Inferior parietal cortex (tissue), 1 donor: ENCODE data around the gene RNU6-9.
"Not testable (repeated sequence)": the region's sequence is repeated elsewhere in the genome, so short reads cannot be mapped to it uniquely, and the experiment has no call there.

ENCODE experiments used
- DNase-seq: peaks from one replicate; pipeline ENCODE4 v3.0.0-alpha.2; 2016; ENCODE audit errors: extremely low spot score

The RNU6-9 gene

DNA sequence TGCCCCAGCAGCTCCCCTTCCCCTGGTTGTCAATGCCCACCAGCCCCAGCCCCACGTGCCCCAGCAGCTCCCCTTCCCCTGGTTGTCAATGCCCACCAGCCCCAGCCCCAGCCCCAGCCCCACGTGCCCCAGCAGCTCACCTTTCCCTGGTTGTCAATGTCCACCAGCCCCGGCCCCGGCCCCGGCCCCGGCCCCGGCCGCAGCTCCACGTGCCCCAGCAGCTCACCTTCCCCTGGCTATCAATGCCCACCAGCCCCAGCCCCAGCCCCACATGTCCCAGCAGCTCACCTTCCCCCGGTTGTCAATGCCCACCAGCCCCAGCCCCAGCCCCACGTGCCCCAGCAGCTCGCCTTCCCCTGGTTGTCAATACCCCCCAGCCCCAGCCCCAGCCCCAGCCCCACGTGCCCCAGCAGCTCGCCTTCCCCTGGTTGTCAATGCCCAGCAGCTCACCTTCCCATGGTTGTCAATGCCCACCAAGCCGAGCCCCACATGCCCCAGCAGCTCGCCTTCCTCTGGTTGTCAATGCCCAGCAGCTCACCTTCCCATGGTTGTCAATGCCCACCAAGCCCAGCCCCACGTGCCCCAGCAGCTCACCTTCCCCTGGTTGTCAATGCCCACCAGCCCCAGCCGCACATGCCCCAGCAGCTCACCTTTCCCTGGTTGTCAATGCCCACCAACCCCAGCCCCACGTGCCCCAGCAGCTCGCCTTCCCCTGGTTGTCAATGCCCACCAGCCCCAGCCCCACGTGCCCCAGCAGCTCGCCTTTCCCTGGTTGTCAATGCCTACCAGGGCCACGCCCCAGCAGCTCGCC, 14.3 kb upstream of the RNU6-9 start:
- not testable (repeated sequence) for DNase-seq

DNA sequence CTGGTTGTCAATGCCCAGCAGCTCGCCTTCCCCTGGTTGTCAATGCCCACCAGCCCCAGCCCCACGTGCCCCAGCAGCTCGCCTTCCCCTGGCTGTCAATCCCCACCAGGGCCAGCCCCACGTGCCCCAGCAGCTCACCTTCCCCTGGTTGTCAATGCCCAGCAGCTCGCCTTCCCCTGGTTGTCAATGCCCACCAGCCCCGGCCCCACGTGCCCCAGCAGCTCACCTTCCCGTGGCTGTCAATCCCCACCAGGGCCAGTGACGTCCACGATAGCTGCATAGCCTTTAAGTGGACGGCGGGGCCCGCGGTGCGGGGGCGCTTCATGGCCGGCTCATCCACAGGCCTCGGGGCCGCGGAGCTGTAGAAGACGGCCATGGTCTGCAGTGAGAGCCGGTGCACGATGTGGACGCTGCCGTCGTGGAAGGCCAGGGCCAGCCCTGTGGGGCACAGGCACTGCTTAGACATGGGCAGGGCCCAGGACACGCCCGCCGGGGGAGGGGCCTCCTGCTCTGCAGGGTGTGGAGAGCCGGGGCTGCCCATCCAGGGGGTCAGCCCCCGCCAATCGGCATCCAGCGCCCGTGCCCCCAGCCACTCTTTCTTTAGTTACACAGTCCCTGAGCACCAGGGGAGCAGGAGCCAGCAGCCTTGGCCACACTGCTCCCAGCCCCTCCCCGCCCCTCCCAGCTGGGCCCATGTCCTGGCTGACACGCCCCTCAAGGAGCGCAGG, 13.4 kb upstream of the RNU6-9 start:
- DNase-seq: no peak

DNA sequence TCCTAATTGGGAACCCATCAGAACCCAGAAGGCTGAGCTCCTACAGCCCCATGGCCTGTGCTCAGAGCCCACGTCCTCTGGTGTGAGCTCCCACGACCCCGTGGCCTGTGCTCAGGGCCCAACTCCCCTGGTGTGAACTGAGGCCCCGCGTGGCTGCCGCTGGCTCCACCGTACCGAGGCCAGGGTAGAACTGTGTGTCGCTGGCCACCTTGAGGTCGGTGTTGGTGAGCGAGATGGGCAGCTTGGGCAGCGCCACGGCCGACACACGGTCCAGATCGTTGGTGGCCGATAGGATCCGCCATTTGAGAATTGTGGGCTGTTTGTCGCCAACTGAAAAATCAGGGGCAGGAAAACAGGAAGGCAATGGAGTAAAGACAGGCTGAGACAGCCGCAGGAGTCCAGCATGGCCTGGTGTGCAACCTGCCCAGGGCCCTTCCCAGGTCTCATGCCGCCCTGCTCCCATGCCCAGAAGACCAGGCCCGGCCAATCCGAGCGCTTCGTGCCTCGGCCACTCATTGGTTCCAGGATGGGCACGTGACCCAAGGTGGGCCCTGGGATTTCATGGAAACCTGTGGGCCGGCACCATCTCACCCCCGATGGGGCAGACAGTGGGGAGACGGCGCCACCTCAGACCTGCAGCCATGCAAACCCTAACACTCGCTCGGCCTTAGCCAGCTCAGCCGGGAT, 11.8 kb upstream of the RNU6-9 start:
- DNase-seq: no peak

DNA sequence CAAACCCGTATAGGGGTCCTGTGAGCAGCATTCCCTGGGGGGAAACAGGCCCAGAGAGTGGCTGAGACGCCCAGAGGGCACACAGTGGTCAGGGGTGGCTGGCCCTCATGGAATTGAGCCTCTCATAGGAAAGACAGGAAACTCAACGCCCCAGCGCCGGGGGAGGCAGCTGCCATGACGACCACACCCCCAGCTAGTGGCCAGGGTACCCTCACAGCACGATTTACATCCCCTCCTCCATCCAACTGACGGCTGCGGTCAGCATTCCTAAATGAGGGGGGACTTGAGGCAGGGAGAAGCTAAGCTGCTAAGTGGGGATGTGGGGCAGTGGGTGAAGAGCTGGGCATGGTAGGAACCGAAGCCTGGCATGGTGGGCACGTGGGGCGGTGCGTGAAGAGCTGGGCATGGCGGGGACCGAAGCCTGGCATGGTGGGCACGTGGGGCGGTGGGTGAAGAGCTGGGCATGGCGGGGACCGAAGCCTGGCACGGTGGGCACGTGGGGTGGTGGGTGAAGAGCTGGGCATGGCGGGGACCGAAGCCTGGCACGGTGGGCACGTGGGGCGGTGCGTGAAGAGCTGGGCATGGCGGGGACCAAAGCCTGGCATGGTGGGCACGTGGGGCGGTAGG, 10.3 kb upstream of the RNU6-9 start:
- DNase-seq: no peak

DNA sequence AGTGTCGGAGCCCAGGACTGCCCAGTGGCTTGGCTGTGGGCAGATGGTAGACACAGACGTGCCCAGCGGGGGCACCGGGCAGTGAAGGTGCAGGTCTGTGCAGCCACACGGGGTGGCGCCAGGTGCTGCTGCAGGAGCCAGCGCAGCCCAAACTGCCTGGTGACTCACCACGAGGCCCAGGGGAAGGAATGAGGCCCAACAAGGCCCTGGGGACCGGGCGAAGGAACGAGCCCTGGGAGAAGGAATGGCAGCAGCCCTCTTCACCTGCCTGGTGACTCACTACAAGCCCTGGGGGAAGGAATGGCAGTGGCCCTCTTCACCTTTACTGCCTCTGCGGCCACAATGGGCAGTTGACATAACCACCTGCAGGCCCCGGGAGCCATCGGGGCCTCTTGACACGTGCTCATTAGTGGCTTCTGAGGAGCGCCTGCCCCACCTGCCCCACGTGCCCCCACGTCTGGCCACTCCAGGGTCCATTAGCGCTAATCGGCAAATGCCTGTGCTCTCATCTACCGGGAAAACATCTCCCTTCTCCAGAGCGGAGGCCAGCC, 9.5 kb upstream of the RNU6-9 start:
- DNase-seq: no peak

DNA sequence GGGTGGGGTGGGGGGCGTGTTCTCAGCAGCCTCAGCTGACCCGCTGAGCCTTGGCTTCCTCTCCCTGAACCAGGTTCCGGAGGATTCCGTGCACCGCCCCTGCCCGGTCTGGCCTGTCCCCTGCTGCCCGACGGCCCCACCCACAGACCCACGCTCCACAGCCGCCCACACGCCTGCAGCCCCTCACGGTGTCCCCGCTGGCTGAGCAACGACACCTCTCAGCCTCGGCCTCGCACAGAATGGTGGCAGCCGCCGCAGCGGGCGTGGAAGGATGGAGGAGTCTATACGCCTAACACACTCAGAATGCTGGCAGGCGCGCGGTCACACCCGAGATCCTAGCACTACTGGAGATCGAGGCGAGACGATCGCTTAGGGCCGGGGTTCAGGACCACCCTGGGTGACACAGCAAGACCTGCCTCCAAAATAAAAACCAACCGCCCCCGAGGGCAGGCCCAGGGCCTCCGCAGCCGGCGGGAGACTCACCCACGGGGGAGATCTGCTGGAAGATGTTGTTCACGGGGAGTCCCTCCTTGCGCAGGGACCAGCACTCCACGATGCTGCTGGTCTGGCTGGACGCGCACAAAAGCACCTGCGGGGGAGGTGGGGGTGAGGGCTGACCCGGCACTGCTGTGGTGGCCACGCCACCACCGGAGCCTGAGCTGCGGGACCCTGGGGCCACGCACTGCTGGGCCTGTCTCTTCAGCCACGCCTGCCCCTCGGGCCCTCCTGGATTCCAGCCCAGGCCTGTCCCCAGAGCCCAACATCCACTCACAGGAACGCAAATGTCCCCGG, 8.7 kb upstream of the RNU6-9 start:
- no peak for DNase-seq

DNA sequence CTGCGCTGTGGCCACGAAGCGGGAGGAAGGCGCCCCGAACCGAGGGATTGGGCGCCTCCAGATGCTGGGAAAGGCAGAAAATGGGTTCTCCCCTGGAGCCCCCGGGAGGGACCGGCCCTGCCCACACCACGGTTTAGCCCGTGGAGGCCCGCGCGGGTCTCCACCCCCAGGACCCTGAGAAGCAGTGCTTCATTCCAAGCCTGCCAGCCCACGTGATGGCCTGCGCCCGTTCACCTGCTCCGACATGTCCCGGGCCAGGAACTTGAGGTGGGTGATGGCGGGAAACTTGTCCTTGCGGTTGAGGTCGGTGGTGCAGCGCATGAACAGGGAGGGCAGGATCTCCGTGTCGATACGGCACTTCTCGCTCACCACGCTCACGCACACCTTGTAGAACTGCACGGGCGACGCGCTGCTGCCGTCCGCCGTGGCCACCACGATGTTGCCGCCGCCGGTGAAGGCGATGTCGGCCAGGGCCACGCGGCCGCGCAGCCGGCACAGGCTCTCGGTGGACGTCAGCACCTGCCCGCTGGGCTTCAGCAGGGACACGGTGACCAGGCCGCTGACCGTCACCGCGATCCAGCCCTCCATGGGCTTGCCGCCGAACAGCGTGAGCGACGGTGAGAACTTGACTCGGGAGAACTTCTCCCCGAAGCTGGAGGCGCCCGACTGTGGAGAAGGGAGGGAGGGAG, 7.6 kb upstream of the RNU6-9 start:
- no peak for DNase-seq

DNA sequence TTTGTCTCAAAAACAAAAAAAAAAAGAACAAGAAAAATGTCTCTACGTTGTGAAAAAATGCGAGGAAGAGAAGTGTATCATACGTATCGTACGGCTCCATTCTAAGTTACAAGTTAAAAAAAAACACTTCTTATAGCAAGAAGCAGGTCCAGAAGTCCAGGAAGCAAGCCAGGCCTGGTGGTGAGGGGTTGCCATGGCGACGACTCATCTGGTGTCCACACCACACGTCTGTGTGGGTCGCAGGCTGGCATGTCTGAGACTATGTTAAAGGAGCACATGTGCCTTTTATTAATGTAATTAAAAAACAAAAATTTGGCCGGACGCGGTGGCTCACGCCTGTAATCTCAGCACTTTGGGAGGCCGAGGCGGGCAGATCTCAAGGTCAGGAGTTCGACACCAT, 6.2 kb upstream of the RNU6-9 start:
- peak; percentile 36 for DNase-seq

DNA sequence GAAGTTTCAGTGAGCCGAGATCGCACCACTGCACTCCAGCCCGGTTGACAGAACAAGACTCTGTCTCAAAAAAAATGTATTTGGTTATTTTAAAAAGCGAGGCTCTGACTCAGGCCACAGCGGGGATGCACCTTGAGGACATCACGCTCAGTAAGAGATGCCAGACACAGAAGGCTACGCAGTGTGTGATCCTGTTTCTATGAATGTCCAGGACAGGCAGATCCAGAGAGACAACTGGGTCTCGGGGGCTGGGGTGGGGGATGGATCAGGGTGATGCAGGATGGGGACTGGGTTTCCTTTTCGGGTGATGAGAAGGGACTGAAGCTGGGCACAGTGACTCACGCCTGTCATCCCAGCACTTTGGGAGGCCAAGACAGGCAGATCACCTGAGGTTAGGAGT, 5.7 kb upstream of the RNU6-9 start:
- no peak for DNase-seq

DNA sequence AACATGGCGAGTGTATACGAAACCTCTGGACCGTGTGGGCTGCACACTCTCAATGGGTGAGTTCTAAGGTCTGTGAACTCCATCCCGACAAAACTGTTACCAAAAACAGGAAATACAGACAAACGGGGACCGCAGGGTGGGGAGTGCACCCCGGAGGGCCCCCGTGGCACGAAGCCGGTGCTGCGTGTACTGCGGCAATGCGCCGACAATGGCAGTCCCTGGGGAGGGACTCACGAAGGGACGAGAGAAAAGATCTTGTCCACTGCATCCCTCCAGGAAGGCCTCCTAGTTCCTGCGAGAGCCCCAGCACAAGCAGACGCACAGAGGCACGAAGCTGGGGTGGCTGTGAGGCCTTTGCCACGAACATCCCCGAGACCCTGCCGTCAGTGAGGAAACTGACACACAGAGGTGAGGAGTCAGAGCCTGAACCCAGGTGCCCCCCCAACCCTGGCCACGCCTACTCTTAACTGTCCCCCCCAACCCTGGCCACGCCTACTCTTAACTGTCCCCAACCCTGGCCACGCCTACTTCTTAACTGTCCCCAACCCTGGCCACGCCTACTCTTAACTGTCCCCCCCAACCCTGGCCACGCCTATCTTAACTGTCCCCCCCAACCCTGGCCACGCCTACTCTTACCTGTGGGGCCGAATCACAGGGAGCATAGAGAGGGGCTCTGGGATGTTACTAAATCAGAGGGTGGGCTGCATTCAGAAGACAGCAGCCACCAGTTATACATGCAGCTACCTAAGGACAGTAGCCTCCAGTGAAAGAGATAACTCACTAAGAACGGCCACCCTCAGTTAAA, 4.5 kb upstream of the RNU6-9 start:
- no peak for DNase-seq

DNA sequence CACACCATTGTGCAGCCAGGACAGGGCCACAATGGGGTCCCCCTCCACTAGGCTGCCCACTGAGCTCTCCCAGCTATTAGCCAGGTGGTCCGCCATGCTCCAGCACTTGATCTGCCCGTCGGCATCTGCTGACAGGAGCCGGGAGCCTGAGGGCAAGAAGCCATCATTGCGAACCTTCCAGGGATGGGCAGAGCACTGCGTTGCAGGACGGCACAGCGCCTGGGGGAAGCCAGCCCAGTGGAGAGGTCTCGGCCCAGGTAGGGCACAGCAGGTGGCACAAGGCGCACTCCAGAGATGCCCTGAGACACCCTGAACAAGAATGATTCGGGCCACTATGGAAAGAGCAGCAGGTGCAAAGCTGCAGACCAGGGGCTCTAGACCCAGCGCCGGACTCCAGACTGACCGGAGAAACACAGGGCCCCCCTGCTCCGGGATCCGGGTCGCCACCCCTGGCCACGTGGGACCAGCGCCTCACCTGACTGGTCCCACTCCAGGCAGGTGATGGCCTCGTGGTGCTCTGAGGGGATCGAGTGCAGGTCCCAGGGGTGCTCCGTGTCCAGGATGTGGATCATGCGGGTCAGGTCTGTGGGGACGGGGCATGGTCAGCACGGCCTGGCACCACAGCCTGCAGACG, 3.5 kb upstream of the RNU6-9 start:
- no peak for DNase-seq

DNA sequence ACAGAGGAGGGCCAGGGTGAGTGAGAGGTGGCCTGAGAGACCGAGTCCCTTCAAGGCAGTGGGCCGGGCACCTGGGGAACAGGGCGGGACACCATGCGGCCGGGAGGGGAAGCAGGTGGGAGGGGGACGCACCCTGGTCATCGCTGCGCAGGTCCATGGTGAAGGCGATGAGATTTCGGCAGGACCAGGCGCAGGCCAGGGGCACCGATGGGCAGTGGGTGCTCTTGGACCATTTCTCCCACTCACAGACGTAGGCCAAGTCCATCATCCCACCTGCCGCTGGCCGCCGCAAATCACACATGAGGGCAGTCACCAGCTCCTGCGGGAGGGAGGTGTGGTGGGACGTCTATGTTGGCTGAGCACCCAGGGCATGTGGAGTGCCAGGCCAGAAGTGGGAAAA, 2.5 kb upstream of the RNU6-9 start:
- DNase-seq: no peak

DNA sequence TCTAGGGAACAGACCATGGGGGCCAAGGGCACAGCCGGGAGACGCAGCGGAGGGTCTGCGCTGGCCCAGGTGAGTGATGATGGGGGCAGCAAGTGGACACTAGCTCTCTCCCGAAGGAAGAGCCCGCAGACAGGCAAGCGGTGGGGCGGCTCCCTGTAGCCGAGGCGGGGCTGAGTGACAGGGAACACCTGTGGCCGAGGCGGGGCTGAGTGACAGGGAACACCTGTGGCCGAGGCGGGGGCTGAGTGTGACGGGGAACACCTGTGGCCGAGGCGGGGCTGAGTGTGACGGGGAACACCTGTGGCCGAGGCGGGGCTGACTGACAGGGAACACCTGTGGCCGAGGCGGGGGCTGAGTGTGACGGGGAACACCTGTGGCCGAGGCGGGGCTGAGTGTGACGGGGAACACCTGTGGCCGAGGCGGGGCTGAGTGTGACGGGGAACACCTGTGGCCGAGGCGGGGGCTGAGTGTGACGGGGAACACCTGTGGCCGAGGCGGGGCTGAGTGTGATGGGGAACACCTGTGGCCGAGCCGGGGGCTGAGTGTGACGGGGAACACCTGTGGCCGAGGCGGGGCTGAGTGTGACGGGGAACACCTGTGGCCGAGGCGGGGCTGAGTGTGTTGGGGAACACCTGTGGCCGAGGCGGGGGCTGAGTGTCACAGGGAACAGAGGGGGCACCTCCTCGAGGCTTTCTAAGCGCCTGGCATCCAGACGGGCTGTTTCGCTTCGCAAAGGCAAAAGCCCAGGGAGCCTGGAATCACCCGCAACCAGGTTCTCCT, 1.7 kb upstream of the RNU6-9 start:
- DNase-seq: not testable (repeated sequence)

DNA sequence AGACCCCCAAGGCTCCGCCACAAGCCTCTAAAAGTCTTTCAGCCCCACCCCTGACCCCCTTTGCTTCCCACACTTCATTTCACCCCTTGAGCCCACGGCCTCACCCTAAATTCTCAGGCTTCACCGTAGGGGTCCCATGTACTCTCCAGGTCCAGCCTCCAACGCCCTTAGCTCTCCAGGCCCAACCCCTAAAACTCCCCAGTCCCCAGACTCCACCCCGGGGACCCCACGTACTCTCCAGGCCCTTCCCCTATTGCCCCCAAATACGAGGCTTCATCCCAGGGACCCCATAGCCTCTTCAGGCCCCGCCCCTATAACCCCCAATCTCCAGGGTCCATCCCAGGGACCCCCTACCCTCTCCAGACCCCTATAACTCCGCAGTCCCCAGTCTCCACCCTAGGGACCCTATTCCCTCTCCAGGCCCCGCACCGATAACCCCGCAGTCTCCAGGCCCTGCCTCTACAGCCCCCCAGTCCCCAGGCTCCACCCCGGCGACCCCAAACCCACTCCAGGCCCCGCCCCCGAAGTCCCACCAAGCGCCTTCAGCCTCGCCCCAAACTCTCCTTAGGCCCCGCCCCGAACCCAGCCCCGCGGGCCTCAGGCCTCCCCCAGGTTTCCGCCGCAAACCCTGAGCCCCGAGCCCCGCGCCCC, 916 bp upstream of the RNU6-9 start:
- no peak for DNase-seq

DNA sequence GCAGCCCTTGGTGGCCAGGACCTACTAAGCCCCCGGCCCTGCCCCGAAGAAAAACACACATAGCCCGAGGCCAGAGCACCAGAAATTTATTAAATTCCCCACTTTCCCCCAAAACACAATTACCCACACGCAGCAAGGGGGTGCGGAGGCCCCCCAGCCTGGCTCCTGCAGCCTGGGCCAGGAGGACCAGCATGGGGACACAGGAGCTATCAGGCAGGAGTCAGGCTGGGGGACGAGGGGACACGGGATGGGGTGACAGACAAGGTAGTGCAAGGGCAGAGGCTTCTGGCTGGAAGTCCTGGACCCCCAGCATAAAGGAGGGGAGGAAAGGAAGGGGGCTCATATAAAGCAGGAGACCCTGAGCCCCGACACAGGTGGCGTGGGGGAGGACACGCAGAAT, 3.1 kb downstream of the RNU6-9 start:
- DNase-seq: no peak

DNA sequence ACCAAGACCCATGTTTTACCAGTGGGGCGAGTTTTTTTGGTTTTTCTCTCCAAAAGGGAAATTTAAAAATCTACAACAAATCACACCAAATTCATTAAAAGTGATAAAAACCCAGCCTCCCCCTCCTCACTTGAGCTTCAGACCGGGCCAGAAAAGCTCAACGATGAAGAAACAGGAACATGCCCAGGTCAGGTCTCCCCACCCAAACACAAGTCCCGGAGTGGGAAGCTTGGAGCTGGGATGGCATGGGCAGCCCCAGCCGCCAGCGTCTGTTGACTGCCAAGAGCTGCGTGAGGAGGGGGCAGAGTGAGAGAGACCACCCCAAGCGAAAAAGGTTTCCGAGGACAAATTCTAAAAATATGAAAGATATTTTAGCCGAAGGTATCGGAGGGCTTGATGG, 3.7 kb downstream of the RNU6-9 start:
- DNase-seq: no peak

DNA sequence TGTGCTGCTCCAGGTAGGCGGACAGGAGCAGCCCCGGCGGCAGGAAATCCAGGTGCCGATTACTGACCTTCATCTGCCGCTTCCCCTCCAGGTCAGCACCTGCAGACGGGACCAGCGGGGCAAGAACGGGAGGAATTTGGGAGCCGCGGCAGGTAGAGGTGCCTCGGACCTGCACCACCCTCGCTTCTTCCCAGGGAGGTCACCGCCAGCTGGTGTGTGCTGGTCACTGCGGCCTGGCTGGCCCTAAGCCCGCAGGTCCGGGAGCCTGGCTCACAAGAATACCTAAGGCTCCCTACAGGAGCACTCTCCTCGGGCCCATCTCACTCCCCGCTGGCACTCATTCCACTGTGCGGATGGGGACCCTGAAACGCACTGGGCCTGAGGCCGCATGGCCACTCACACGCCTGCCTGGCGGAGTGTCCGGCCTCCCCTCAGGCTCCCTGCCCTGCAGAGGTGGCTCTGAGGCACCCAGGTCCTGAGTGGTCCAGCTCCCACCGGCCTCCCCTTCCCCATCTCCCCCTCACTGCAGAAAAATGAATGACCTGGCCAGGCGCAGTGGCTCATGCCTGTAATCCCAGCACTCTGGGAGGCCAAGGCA, 4.3 kb downstream of the RNU6-9 start:
- DNase-seq: no peak

DNA sequence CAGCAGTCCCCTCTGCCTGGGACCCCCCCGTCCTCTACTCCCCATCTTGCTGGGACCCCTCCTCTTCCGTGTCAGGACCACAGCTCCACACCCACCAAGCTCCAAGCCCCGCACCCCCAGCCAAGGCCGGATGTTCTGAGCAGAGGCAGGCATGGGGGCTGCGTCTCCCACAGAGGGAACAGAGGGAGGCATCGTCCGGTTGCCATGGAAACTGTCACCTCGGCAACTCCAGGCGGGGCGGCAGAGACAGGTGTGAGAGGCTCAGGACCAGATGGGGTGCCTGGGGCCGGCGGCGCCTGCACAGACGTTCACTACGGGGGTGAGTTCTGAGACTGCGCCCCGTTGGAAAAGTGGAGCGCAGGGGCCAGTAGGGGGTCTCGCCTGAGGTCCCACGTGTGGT, 5.4 kb downstream of the RNU6-9 start:
- DNase-seq: peak; percentile 51
